Measurements from ENCODE around the gene STT3B.

Gene STT3B

GRCh38 chr3:31522152-31522551, 10.6 kb upstream of the STT3B start:
- DNase-seq = peak; percentile 65 to 70

GRCh38 chr3:31523543-31523942, 9.2 kb upstream of the STT3B start:
- DNase-seq = no peak

GRCh38 chr3:31525532-31525931, 7.2 kb upstream of the STT3B start:
- no peak for DNase-seq

- peak; percentile 28 to 47 for DNase-seq
Measured at GRCh38 chr3:31529421-31529820, 3.3 kb upstream of the STT3B start.

GRCh38 chr3:31530039-31530959, 2.4 kb upstream of the STT3B start:
- peak in 1 of 2 donors; percentile 29 for DNase-seq

GRCh38 chr3:31530960-31531335, 1.8 kb upstream of the STT3B start:
- peak in 1 of 2 donors; percentile 19 for DNase-seq

- peak in 1 of 2 donors; percentile 74 for DNase-seq
Measured at GRCh38 chr3:31531452-31531991, 1.2 kb upstream of the STT3B start.

GRCh38 chr3:31531992-31532586, 636 bp upstream of the STT3B start:
- peak; percentile 98 to 99 for DNase-seq

GRCh38 chr3:31533169-31534064, 692 bp downstream of the STT3B start:
- DNase-seq = peak; percentile 28 to 32

GRCh38 chr3:31534065-31534425, 1.3 kb downstream of the STT3B start:
- DNase-seq = peak; percentile 29 to 31

- DNase-seq = peak in 1 of 2 donors; percentile 22
Measured at GRCh38 chr3:31536497-31536896, 3.8 kb downstream of the STT3B start.

- no peak for DNase-seq
Measured at GRCh38 chr3:31538801-31539200, 6.1 kb downstream of the STT3B start.

- DNase-seq = no peak
Measured at GRCh38 chr3:31539275-31539674, 6.5 kb downstream of the STT3B start.

GRCh38 chr3:31541089-31541488, 8.4 kb downstream of the STT3B start:
- peak; percentile 22 to 29 for DNase-seq

GRCh38 chr3:31542246-31542645, 9.5 kb downstream of the STT3B start:
- DNase-seq = no peak

GRCh38 chr3:31543375-31543774, 10.7 kb downstream of the STT3B start:
- peak; percentile 31 to 34 for DNase-seq

- DNase-seq = peak; percentile 52 to 68
Measured at GRCh38 chr3:31544634-31545033, 11.9 kb downstream of the STT3B start.

- peak in 1 of 2 donors; percentile 45 for DNase-seq
Measured at GRCh38 chr3:31546162-31546561, 13.4 kb downstream of the STT3B start.

- no peak for DNase-seq
Measured at GRCh38 chr3:31546725-31547124, 14.0 kb downstream of the STT3B start.

- peak in 1 of 2 donors; percentile 45 for DNase-seq
Measured at GRCh38 chr3:31550452-31551251, 17.9 kb downstream of the STT3B start.

GRCh38 chr3:31551646-31552045, 18.9 kb downstream of the STT3B start:
- DNase-seq = no peak

- no peak for DNase-seq
Measured at GRCh38 chr3:31552103-31552502, 19.4 kb downstream of the STT3B start.
